ENCODE results near the gene RAI1.

RAI1 gene

GRCh38 chr17:17765359-17766076, 84.3 kb downstream of the RAI1 start:
- H3K4me3 ChIP-seq (replicated peaks; ENCODE audit: low read depth, low read length): no peak overlapping the region
- DNase-seq (ENCODE audit: extremely low read depth, low read depth): no peak
- TF ChIP-seq CTCF (IDR thresholded peaks at IDR 0.05; ENCODE audit: low read depth, low read length, missing control alignments): no peak

- no peak for DNase-seq (ENCODE audit: extremely low read depth, low read depth)
- TF ChIP-seq CTCF (IDR thresholded peaks at IDR 0.05; ENCODE audit: low read depth, low read length, missing control alignments): no peak
- no peak overlapping the region for H3K4me3 ChIP-seq (replicated peaks; ENCODE audit: low read depth, low read length)
These were observed 85.0 kb downstream of the RAI1 start for GRCh38 chr17:17766077-17766743.

- no peak overlapping the region for H3K4me3 ChIP-seq (replicated peaks; ENCODE audit: low read depth, low read length)
- DNase-seq (ENCODE audit: extremely low read depth, low read depth): no peak
- TF ChIP-seq CTCF (IDR thresholded peaks at IDR 0.05; ENCODE audit: low read depth, low read length, missing control alignments): no peak
These were observed 85.5 kb downstream of the RAI1 start for GRCh38 chr17:17766744-17767120.

GRCh38 chr17:17767154-17767869, 86.1 kb downstream of the RAI1 start:
- no peak for DNase-seq (ENCODE audit: extremely low read depth, low read depth)
- no peak overlapping the region for H3K4me3 ChIP-seq (replicated peaks; ENCODE audit: low read depth, low read length)
- TF ChIP-seq CTCF (IDR thresholded peaks at IDR 0.05; ENCODE audit: low read depth, low read length, missing control alignments): no peak

GRCh38 chr17:17767887-17768418, 86.7 kb downstream of the RAI1 start:
- no peak for DNase-seq (ENCODE audit: extremely low read depth, low read depth)
- TF ChIP-seq CTCF (IDR thresholded peaks at IDR 0.05; ENCODE audit: low read depth, low read length, missing control alignments): no peak

GRCh38 chr17:17768424-17769088, 87.3 kb downstream of the RAI1 start:
- TF ChIP-seq CTCF (IDR thresholded peaks at IDR 0.05; ENCODE audit: low read depth, low read length, missing control alignments): no peak
- H3K4me3 ChIP-seq (replicated peaks; ENCODE audit: low read depth, low read length): no peak overlapping the region
- DNase-seq (ENCODE audit: extremely low read depth, low read depth): no peak

More at GRCh38 chr17:17767887-17768418, 86.7 kb downstream of the RAI1 start:
- H3K4me3 ChIP-seq (replicated peaks; ENCODE audit: low read depth, low read length): no peak overlapping the region
